HEK293 (cell line): ENCODE measurements around the gene SLMAP.

Experiments used
- KLF1 ChIP-seq: fragments of 450-650 bp; formaldehyde crosslinking; IDR thresholded peaks from 2 replicates; pipeline ENCODE4 v1.5.1; 2016; ENCODE audit warnings: missing biosample characterization, missing genetic modification characterization
- OSR2 ChIP-seq: fragments of 450-650 bp; formaldehyde crosslinking; IDR thresholded peaks from 2 replicates; pipeline ENCODE4 v1.5.1; 2016; ENCODE audit warnings: missing biosample characterization, missing genetic modification characterization
- ZNF24 ChIP-seq: fragments of 450-650 bp; formaldehyde crosslinking; IDR thresholded peaks from 2 replicates; pipeline ENCODE4 v1.5.1; 2016; ENCODE audit warnings: missing biosample characterization, missing genetic modification characterization
- ZNF274 ChIP-seq, 2 experiments: fragments of 200-500 bp in 1 of 2; fragments of 450-650 bp in 1 of 2; sonication (Bioruptor generic) in 1 of 2; formaldehyde crosslinking in 1 of 2; IDR thresholded peaks; 2 replicates each; pipeline versions ENCODE4 v1.5.1 to v1.6.1; 2014 to 2016; ENCODE audit warnings: borderline replicate concordance in 1 of 2, inconsistent platforms in 1 of 2, low read length in 1 of 2, missing biosample characterization in 1 of 2, missing genetic modification characterization in 1 of 2
- ZNF561 ChIP-seq: fragments of 450-650 bp; IDR thresholded peaks from 2 replicates; pipeline ENCODE4 v1.5.1; 2018; ENCODE audit warnings: missing biosample characterization, missing genetic modification characterization, borderline replicate concordance
- ZNF785 ChIP-seq: fragments of 450-650 bp; formaldehyde crosslinking; IDR thresholded peaks from 2 replicates; pipeline ENCODE4 v1.5.1; 2016; ENCODE audit warnings: missing biosample characterization, missing genetic modification characterization
- TF ChIP-seq, protein P1 (sequence below): fragments of 450-650 bp; formaldehyde crosslinking; IDR thresholded peaks from 2 replicates; pipeline ENCODE4 v1.5.1; 2016; ENCODE audit warnings: missing biosample characterization, missing genetic modification characterization

DNA sequence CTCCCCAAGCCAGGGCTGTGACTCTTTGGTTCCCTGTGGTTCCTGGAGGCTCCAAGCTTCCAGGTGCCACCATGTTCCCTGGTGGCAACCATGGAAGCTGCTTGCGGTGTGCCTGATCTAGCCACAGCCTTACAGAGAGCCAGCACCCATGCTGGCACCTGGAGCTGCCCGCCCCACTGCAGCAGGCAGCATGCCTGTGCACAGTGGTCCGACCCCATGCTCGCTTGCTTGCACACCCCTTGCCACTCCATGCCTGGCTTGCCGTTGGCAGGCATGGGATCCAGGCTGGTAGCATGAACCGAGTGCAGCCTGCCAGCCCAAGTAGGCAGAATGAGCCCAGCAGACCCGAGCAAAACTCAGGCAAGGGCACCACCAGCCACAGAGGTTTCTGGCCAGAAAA is 53.9 kb downstream of the SLMAP start:
- no peak for TF ChIP-seq OSR2
- TF ChIP-seq, protein P1, sequence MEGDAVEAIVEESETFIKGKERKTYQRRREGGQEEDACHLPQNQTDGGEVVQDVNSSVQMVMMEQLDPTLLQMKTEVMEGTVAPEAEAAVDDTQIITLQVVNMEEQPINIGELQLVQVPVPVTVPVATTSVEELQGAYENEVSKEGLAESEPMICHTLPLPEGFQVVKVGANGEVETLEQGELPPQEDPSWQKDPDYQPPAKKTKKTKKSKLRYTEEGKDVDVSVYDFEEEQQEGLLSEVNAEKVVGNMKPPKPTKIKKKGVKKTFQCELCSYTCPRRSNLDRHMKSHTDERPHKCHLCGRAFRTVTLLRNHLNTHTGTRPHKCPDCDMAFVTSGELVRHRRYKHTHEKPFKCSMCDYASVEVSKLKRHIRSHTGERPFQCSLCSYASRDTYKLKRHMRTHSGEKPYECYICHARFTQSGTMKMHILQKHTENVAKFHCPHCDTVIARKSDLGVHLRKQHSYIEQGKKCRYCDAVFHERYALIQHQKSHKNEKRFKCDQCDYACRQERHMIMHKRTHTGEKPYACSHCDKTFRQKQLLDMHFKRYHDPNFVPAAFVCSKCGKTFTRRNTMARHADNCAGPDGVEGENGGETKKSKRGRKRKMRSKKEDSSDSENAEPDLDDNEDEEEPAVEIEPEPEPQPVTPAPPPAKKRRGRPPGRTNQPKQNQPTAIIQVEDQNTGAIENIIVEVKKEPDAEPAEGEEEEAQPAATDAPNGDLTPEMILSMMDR = no peak
- TF ChIP-seq ZNF24 (tag by site-specific recombination) = no peak
- no peak for TF ChIP-seq ZNF785
- TF ChIP-seq ZNF274 (IDR thresholded peaks at IDR 0.05; ENCODE audit: low read length) = no peak
- no peak for TF ChIP-seq ZNF274 (tag by site-specific recombination; IDR thresholded peaks at IDR 0.05; ENCODE audit: borderline replicate concordance)
- TF ChIP-seq KLF1 (tag by site-specific recombination) = no peak
- TF ChIP-seq ZNF561 (tag by site-specific recombination) = no peak
